K562 (cell line): ENCODE results near the gene OR2W1. TPM values are rescaled to one million over a fixed set of nuclear protein-coding genes. Genes with fewer than 3 reads are reported as not detected.

ENCODE experiments used
- ATF7 ChIP-seq: fragments of 450-650 bp; IDR thresholded peaks from 2 replicates; pipeline ENCODE4 v1.7.1; 2014; ENCODE audit warnings: mild to moderate bottlenecking, moderate library complexity
- NFATC3 ChIP-seq: fragments of 450-650 bp; IDR thresholded peaks from 2 replicates; pipeline ENCODE4 v1.6.1; 2017; ENCODE audit warnings: mild to moderate bottlenecking
- NFIC ChIP-seq: fragments of 450-650 bp; IDR thresholded peaks from 2 replicates; pipeline ENCODE4 v1.6.1; 2017; ENCODE audit warnings: mild to moderate bottlenecking, inconsistent platforms
- NRF1 ChIP-seq, 2 experiments: fragments of 450-650 bp; IDR thresholded peaks in 1 of 2; conservative IDR thresholded peaks in 1 of 2; 2 replicates each; pipeline ENCODE4 v1.6.1; 2014; ENCODE audit warnings: mild to moderate bottlenecking in 2 of 2
- RFX5 ChIP-seq: IDR thresholded peaks from 2 replicates; pipeline ENCODE4 v1.6.1; 2011; ENCODE audit warnings: low read depth, mild to moderate bottlenecking, improper control_type of control experiment, low read length
- SMAD3 ChIP-seq: fragments of 450-650 bp; formaldehyde crosslinking; conservative IDR thresholded peaks from 2 replicates; pipeline ENCODE4 v1.4.0; 2020; ENCODE audit warnings: mild to moderate bottlenecking
- ZBTB8A ChIP-seq: fragments of 450-650 bp; IDR thresholded peaks from 2 replicates; pipeline ENCODE4 v1.6.1; 2018; ENCODE audit warnings: mild to moderate bottlenecking, moderate library complexity; ENCODE audit not compliant: partially characterized antibody
- ZNF436 ChIP-seq: fragments of 250-450, 450-650 bp; sonication (Bioruptor Pico); formaldehyde crosslinking; IDR thresholded peaks from 2 replicates; pipeline ENCODE4 v1.7.0; 2020; ENCODE audit warnings: mild to moderate bottlenecking
- ZNF644 ChIP-seq: fragments of 200-800 bp; sonication (Bioruptor generic); IDR thresholded peaks from 2 replicates; pipeline ENCODE4 v1.6.1; 2016; ENCODE audit warnings: low read depth, missing genetic modification characterization, missing compliant biosample characterization
- ZSCAN32 ChIP-seq: fragments of 450-650 bp; formaldehyde crosslinking; IDR thresholded peaks from 2 replicates; pipeline ENCODE4 v1.4.0; 2020; ENCODE audit warnings: mild to moderate bottlenecking, moderate library complexity
- polyA plus RNA-seq, 8 experiments: library from polyadenylated mRNA; depleted of rRNA in 4 of 8; stranded (reverse) in 5 of 8; unstranded in 3 of 8; fragments of >200 nt; fragmentation: Nextera tagmentation in 2 of 8; fragmentation: Illumina TruSeq in 1 of 8; extraction: Ambion mirVana in 2 of 8; extraction: Trizol in 1 of 8; gene quantifications; 2 replicates each; pipeline versions ENCODE4 v1.2.1 to v1.2.3, GENCODE V29; 2011 to 2014; ENCODE audit warnings: inconsistent platforms in 1 of 8, missing spikeins in 1 of 8
- total RNA-seq, 7 experiments: library from RNA; depleted of rRNA in 6 of 7; stranded (reverse); fragments of >200 nt in 6 of 7; fragmentation: Illumina TruSeq in 2 of 7; extraction: Trizol in 2 of 7; gene quantifications; 2 replicates each; pipeline versions ENCODE4 v1.2.1 to v1.2.3, GENCODE V29; 2011 to 2021; ENCODE audit warnings: low replicate concordance in 1 of 7
- TF ChIP-seq, protein P1 (sequence below): sonication (generic); formaldehyde crosslinking; IDR thresholded peaks from 2 replicates; pipeline ENCODE4 v1.8.1; 2022; ENCODE audit warnings: missing genetic modification reagents
- TF ChIP-seq, protein P2 (sequence below): fragments of 250-450 bp; sonication (Bioruptor Pico); IDR thresholded peaks from 2 replicates; pipeline ENCODE4 v1.4.0; 2020; ENCODE audit warnings: borderline replicate concordance
- TF ChIP-seq, protein P3 (sequence below): fragments of 250-450 bp; sonication (Bioruptor Pico); IDR thresholded peaks from 2 replicates; pipeline ENCODE4 v1.8.0; 2022; ENCODE audit warnings: moderate library complexity, mild to moderate bottlenecking, inconsistent platforms
- TF ChIP-seq, protein P4 (sequence below): sonication (generic); formaldehyde crosslinking; IDR thresholded peaks from 2 replicates; pipeline ENCODE4 v1.8.1; 2023; ENCODE audit warnings: mild to moderate bottlenecking, missing genetic modification reagents
- TF ChIP-seq, protein P5 (sequence below), 2 experiments: fragments of 200-800 bp in 1 of 2; sonication (Bioruptor generic) in 1 of 2; sonication (generic) in 1 of 2; formaldehyde crosslinking in 1 of 2; IDR thresholded peaks in 1 of 2; conservative IDR thresholded peaks in 1 of 2; 2 replicates each; pipeline versions ENCODE4 v1.5.0 to v1.6.1; 2016 to 2020; ENCODE audit warnings: missing compliant biosample characterization in 1 of 2, missing genetic modification characterization in 1 of 2, missing genetic modification reagents in 1 of 2

The OR2W1 gene
- total and polyA plus RNA-seq, 9 of the 15 experiments (the other 6 are each of a cell fraction or from before 2014, with no cell fraction given) = not detected

DNA sequence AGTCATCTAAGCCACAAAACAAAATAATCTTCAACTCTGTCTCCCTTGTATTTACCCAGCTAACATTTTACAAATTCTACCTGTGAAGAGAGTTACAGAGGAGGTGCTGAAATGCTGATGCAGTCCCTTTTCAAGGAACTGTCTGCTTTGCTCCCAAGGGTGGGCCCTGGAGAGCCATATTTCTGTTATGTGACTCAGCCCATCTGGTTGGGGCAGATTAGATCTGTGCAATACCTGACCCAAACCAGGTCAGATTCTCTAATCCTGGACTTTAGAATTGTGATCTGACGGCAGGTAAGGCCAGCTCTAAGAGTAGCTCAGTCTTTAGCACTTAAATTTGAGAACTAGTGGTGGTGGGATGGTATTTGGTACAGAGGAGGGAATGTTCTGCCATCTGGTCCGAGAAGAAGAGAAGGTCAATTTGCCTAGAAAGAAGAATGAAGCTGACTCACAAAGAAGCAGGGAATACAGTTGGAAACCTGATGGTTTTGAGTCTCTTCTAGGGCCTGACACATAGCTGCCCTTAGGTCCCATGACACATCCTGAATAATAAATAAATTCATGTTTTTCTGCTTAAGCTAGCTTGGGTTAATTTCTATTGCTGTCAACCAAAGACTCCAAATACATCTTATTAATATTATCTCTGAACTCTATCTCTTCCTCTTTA, 48.0 kb downstream of the OR2W1 start (continued):
- TF ChIP-seq, protein P1, sequence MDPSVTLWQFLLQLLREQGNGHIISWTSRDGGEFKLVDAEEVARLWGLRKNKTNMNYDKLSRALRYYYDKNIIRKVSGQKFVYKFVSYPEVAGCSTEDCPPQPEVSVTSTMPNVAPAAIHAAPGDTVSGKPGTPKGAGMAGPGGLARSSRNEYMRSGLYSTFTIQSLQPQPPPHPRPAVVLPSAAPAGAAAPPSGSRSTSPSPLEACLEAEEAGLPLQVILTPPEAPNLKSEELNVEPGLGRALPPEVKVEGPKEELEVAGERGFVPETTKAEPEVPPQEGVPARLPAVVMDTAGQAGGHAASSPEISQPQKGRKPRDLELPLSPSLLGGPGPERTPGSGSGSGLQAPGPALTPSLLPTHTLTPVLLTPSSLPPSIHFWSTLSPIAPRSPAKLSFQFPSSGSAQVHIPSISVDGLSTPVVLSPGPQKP (CRISPR knock-in tag) = no peak
- no peak for TF ChIP-seq ZNF644
- TF ChIP-seq NFIC = 0 out of 2 replicates have a peak, but pooled peaks have one; percentile 17
- TF ChIP-seq, protein P2, sequence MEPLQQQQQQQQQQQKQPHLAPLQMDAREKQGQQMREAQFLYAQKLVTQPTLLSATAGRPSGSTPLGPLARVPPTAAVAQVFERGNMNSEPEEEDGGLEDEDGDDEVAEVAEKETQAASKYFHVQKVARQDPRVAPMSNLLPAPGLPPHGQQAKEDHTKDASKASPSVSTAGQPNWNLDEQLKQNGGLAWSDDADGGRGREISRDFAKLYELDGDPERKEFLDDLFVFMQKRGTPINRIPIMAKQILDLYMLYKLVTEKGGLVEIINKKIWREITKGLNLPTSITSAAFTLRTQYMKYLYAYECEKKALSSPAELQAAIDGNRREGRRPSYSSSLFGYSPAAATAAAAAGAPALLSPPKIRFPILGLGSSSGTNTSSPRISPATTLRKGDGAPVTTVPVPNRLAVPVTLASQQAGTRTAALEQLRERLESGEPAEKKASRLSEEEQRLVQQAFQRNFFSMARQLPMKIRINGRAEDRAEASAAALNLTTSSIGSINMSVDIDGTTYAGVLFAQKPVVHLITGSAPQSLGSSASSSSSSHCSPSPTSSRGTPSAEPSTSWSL (CRISPR knock-in tag) = no peak
- no peak for TF ChIP-seq RFX5
- TF ChIP-seq, protein P3, sequence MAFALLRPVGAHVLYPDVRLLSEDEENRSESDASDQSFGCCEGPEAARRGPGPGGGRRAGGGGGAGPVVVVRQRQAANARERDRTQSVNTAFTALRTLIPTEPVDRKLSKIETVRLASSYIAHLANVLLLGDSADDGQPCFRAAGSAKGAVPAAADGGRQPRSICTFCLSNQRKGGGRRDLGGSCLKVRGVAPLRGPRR (CRISPR knock-in tag) = no peak
- TF ChIP-seq NRF1 (conservative IDR thresholded peaks at IDR 0.05 in 1 of 2, IDR thresholded peaks at IDR 0.05 in 1 of 2) = peak; percentile 44 to 57; a peak in 3 of 4 replicates
- no peak for TF ChIP-seq NFATC3
- TF ChIP-seq, protein P4, sequence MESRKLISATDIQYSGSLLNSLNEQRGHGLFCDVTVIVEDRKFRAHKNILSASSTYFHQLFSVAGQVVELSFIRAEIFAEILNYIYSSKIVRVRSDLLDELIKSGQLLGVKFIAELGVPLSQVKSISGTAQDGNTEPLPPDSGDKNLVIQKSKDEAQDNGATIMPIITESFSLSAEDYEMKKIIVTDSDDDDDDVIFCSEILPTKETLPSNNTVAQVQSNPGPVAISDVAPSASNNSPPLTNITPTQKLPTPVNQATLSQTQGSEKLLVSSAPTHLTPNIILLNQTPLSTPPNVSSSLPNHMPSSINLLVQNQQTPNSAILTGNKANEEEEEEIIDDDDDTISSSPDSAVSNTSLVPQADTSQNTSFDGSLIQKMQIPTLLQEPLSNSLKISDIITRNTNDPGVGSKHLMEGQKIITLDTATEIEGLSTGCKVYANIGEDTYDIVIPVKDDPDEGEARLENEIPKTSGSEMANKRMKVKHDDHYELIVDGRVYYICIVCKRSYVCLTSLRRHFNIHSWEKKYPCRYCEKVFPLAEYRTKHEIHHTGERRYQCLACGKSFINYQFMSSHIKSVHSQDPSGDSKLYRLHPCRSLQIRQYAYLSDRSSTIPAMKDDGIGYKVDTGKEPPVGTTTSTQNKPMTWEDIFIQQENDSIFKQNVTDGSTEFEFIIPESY (CRISPR knock-in tag) = no peak
- TF ChIP-seq SMAD3 (CRISPR knock-in tag) = no peak
- TF ChIP-seq ZSCAN32 (CRISPR knock-in tag) = no peak
- TF ChIP-seq, protein P5, sequence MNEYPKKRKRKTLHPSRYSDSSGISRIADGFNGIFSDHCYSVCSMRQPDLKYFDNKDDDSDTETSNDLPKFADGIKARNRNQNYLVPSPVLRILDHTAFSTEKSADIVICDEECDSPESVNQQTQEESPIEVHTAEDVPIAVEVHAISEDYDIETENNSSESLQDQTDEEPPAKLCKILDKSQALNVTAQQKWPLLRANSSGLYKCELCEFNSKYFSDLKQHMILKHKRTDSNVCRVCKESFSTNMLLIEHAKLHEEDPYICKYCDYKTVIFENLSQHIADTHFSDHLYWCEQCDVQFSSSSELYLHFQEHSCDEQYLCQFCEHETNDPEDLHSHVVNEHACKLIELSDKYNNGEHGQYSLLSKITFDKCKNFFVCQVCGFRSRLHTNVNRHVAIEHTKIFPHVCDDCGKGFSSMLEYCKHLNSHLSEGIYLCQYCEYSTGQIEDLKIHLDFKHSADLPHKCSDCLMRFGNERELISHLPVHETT (CRISPR knock-in tag; conservative IDR thresholded peaks at IDR 0.05 in 1 of 2, IDR thresholded peaks at IDR 0.05 in 1 of 2) = no peak
- no peak for TF ChIP-seq ZBTB8A
- no peak for TF ChIP-seq ZNF436 (CRISPR knock-in tag)
- 0 out of 2 replicates have a peak, but pooled peaks have one; percentile 34 for TF ChIP-seq ATF7
